H9 (cell line): ENCODE data around the gene DCTN2. TPM values are rescaled to one million over a fixed set of nuclear protein-coding genes. Genes with fewer than 3 reads are reported as not detected.

Source experiments
- DNase-seq: peaks from one replicate; pipeline ENCODE4 v3.0.0-alpha.2; 2017
- H2AFZ ChIP-seq: one replicate; pipeline ENCODE4 v1.6.1; 2013; ENCODE audit warnings: mild to moderate bottlenecking, low read length, control low read depth, moderate library complexity
- H2AK5ac ChIP-seq: 2 replicates; pipeline ENCODE4 v1.6.1; 2013; ENCODE audit warnings: low read length, control low read depth, mixed read lengths; ENCODE audit not compliant: insufficient read length
- H2BK120ac ChIP-seq: one replicate; pipeline ENCODE4 v1.6.1; 2013; ENCODE audit warnings: low read depth, mild to moderate bottlenecking, low read length, control low read depth, inconsistent platforms; ENCODE audit not compliant: poor library complexity, severe bottlenecking
- H2BK12ac ChIP-seq: 2 replicates; pipeline ENCODE4 v1.6.1; 2013; ENCODE audit warnings: low read length, control low read depth, mixed read lengths, low read depth; ENCODE audit not compliant: insufficient read length
- H2BK15ac ChIP-seq: 2 replicates; pipeline ENCODE4 v1.6.1; 2013; ENCODE audit warnings: low read depth, low read length, control low read depth
- H2BK20ac ChIP-seq: one replicate; pipeline ENCODE4 v1.6.1; 2013; ENCODE audit warnings: low read depth, mild to moderate bottlenecking, low read length, control low read depth, inconsistent platforms; ENCODE audit not compliant: poor library complexity, severe bottlenecking
- H2BK5ac ChIP-seq: 2 replicates; pipeline ENCODE4 v1.6.1; 2013; ENCODE audit warnings: low read length, control low read depth, mixed read lengths; ENCODE audit not compliant: insufficient read length
- H3K14ac ChIP-seq: 2 replicates; pipeline ENCODE4 v1.6.1; 2013; ENCODE audit warnings: low read length, control low read depth; ENCODE audit not compliant: insufficient read depth
- H3K18ac ChIP-seq: 2 replicates; pipeline ENCODE4 v1.6.1; 2013; ENCODE audit warnings: low read depth, mild to moderate bottlenecking, mixed read lengths, low read length, control low read depth; ENCODE audit not compliant: insufficient read length
- H3K23ac ChIP-seq: 2 replicates; pipeline ENCODE4 v1.6.1; 2013; ENCODE audit warnings: low read length, control low read depth, mixed read lengths, low read depth; ENCODE audit not compliant: insufficient read length
- H3K23me2 ChIP-seq: 2 replicates; pipeline ENCODE4 v1.6.1; 2013; ENCODE audit warnings: low read depth, mild to moderate bottlenecking, mixed read lengths, low read length, control low read depth; ENCODE audit not compliant: insufficient read length, poor library complexity, severe bottlenecking
- H3K27ac ChIP-seq: 2 replicates; pipeline ENCODE4 v1.5.1; 2013; ENCODE audit warnings: low read length, control low read depth, mixed read lengths, low read depth; ENCODE audit not compliant: insufficient read length
- H3K27me3 ChIP-seq: 2 replicates; pipeline ENCODE4 v1.6.1; 2013; ENCODE audit warnings: low read length, control low read depth, inconsistent platforms; ENCODE audit not compliant: insufficient read depth
- H3K4ac ChIP-seq: 2 replicates; pipeline ENCODE4 v1.6.1; 2013; ENCODE audit warnings: low read depth, mild to moderate bottlenecking, control low read depth, inconsistent platforms, low read length, moderate library complexity
- H3K4me1 ChIP-seq: 2 replicates; pipeline ENCODE4 v1.6.1; 2013; ENCODE audit warnings: low read length, control low read depth, inconsistent platforms; ENCODE audit not compliant: insufficient read depth
- H3K4me2 ChIP-seq: 2 replicates; pipeline ENCODE4 v1.6.1; 2013; ENCODE audit warnings: low read length, control low read depth, mixed read lengths; ENCODE audit not compliant: insufficient read length, insufficient read depth
- H3K56ac ChIP-seq: 2 replicates; pipeline ENCODE4 v1.6.1; 2013; ENCODE audit warnings: low read depth, mild to moderate bottlenecking, mixed read lengths, low read length, control low read depth; ENCODE audit not compliant: insufficient read length
- H3K79me1 ChIP-seq: 2 replicates; pipeline ENCODE4 v1.6.1; 2013; ENCODE audit warnings: low read depth, mild to moderate bottlenecking, moderate library complexity, low read length, control low read depth, inconsistent platforms; ENCODE audit not compliant: insufficient read depth, poor library complexity, severe bottlenecking
- H3K79me2 ChIP-seq: 2 replicates; pipeline ENCODE4 v1.6.1; 2013; ENCODE audit warnings: low read length, control low read depth, inconsistent platforms; ENCODE audit not compliant: insufficient read depth
- H3K9ac ChIP-seq: 2 replicates; pipeline ENCODE4 v1.6.1; 2013; ENCODE audit warnings: low read length, control low read depth, mixed read lengths; ENCODE audit not compliant: insufficient read length; ENCODE audit errors: extremely low read depth
- H3K9me3 ChIP-seq: one replicate; pipeline ENCODE4 v1.6.1; 2013; ENCODE audit warnings: low read depth, low read length, inconsistent platforms; ENCODE audit not compliant: control insufficient read depth
- H3T11ph ChIP-seq: one replicate; pipeline ENCODE4 v1.6.1; 2013; ENCODE audit warnings: mild to moderate bottlenecking, low read length, control low read depth, inconsistent platforms
- H4K20me1 ChIP-seq: one replicate; pipeline ENCODE4 v1.6.1; 2013; ENCODE audit not compliant: control insufficient read depth, insufficient read length, insufficient read depth
- H4K5ac ChIP-seq: 2 replicates; pipeline ENCODE4 v1.6.1; 2013; ENCODE audit warnings: low read depth, mild to moderate bottlenecking, mixed read lengths, low read length, control low read depth; ENCODE audit not compliant: insufficient read length
- H4K8ac ChIP-seq: replicated peaks from 2 replicates; pipeline ENCODE4 v1.6.1; 2013; ENCODE audit warnings: low read length, control low read depth, mixed read lengths, low read depth; ENCODE audit not compliant: insufficient read length
- H4K91ac ChIP-seq: 2 replicates; pipeline ENCODE4 v1.6.1; 2013; ENCODE audit warnings: low read depth, mild to moderate bottlenecking, moderate library complexity, mixed read lengths, low read length, control low read depth; ENCODE audit not compliant: insufficient read length
- H3K27ac Mint-ChIP-seq, 3 experiments: 2 replicates in 2 of 3; 3 replicates in 1 of 3; pipeline ENCODE4 v1.8.0; 2020 to 2021; ENCODE audit warnings: mixed read lengths in 3 of 3, mild to moderate bottlenecking in 1 of 3, moderate library complexity in 1 of 3
- H3K27me3 Mint-ChIP-seq: 2 replicates; pipeline ENCODE4 v1.8.0; 2021; ENCODE audit warnings: low read depth, mild to moderate bottlenecking, moderate library complexity, mixed read lengths
- H3K36me3 Mint-ChIP-seq, 3 experiments: 2 replicates in 2 of 3; 3 replicates in 1 of 3; pipeline ENCODE4 v1.8.0; 2020 to 2021; ENCODE audit warnings: low read depth in 3 of 3, mixed read lengths in 3 of 3; ENCODE audit not compliant: insufficient read depth in 1 of 3
- H3K4me1 Mint-ChIP-seq, 2 experiments: 2 replicates each; pipeline ENCODE4 v1.8.0; 2020; ENCODE audit warnings: mixed read lengths in 2 of 2
- H3K4me3 Mint-ChIP-seq, 2 experiments: 2 replicates in 1 of 2; 3 replicates in 1 of 2; pipeline ENCODE4 v1.8.0; 2020 to 2021; ENCODE audit warnings: mild to moderate bottlenecking in 2 of 2, mixed read lengths in 2 of 2, moderate library complexity in 1 of 2
- H3K9me3 Mint-ChIP-seq, 2 experiments: 2 replicates in 1 of 2; 3 replicates in 1 of 2; pipeline ENCODE4 v1.8.0; 2020; ENCODE audit warnings: mild to moderate bottlenecking in 2 of 2, mixed read lengths in 2 of 2, moderate library complexity in 1 of 2
- CTCF ChIP-seq: fragments of 200-600 bp; sonication (generic); conservative IDR thresholded peaks from 3 replicates; pipeline ENCODE4 v1.8.0; 2021; ENCODE audit warnings: antibody characterized with exemption, mild to moderate bottlenecking
- WGBS: extraction: QIAGEN DNeasy Blood & Tissue Kit; methylation state at CpG from one replicate; pipeline ENCODE4 v1.1.7; 2013; ENCODE audit warnings: missing lambda C conversion rate, low lambda C conversion rate, mixed read lengths; ENCODE audit not compliant: insufficient read length; ENCODE audit errors: extremely low coverage; 5-methylcytosine and 5-hydroxymethylcytosine counted together
- total RNA-seq: library from RNA; stranded (reverse); gene quantifications from 2 replicates; pipeline ENCODE4 v1.2.1, GENCODE V29; 2021

Gene DCTN2
- total RNA-seq, 1 experiment from 2014 or later: 97.7 TPM

GRCh38 chr12:57568838-57569237, 21.8 kb upstream of the DCTN2 start:
- no peaks in the 10 kb centered on the region for H3K9me3 Mint-ChIP-seq
- no peak overlapping the region for H4K8ac ChIP-seq
- H3K79me2 ChIP-seq: no peaks in the 10 kb centered on the region
- H3K18ac ChIP-seq: no peak overlapping the region
- no peak overlapping the region for H3K4me3 Mint-ChIP-seq
- H4K20me1 ChIP-seq: no peaks in the 10 kb centered on the region
- no peaks in the 10 kb centered on the region for H3K4me1 Mint-ChIP-seq
- H2BK20ac ChIP-seq: no peak overlapping the region
- no peak overlapping the region for H3K56ac ChIP-seq
- no peak overlapping the region for H3K14ac ChIP-seq
- WGBS: no CpG with 5 or more reads among the region's 6 CpGs
- H3K23me2 ChIP-seq: peaks cover 3% of the 10 kb centered on the region
- H2BK120ac ChIP-seq: no peak overlapping the region
- no peak overlapping the region for H4K91ac ChIP-seq
- DNase-seq: no peak
- peak overlapping the region in 2 of 3 experiments; percentile 6 to 37; a peak in 3 of 7 replicates for H3K27ac Mint-ChIP-seq
- no peak overlapping the region for H3K23ac ChIP-seq
- no peaks in the 10 kb centered on the region; the same call in 1 of the 2 replicates for H3K27me3 Mint-ChIP-seq
- H4K5ac ChIP-seq: no peak overlapping the region
- no peak for TF ChIP-seq CTCF
- no peak overlapping the region for H2BK15ac ChIP-seq
- no peaks in the 10 kb centered on the region for H3K79me1 ChIP-seq
- no peak overlapping the region for H3K4ac ChIP-seq
- H2BK12ac ChIP-seq: no peak overlapping the region
- no peak overlapping the region for H3K27ac ChIP-seq
- peaks cover 37 to 63% (median 60%) of the 10 kb centered on the region in 3 experiments for H3K36me3 Mint-ChIP-seq
- H3K9me3 ChIP-seq: no peaks in the 10 kb centered on the region
- H2AFZ ChIP-seq: no peak overlapping the region
- no peak overlapping the region for H2BK5ac ChIP-seq
- no peak overlapping the region for H3K9ac ChIP-seq
- H3K4me2 ChIP-seq: no peak overlapping the region
- H3K27me3 ChIP-seq: no peaks in the 10 kb centered on the region
- no peaks in the 10 kb centered on the region for H3K4me1 ChIP-seq
- no peak overlapping the region for H2AK5ac ChIP-seq
- no peak overlapping the region for H3T11ph ChIP-seq
